ENCODE measurements around the gene MAPRE2. TPM values are rescaled to one million over a fixed set of nuclear protein-coding genes. Genes with fewer than 3 reads are reported as not detected.

Gene MAPRE2
- total and polyA plus RNA-seq, 8 donors, result 4.8 to 18.2 (median 10.6) TPM

GRCh38 chr18:35114305-35114704 lies 73.1 kb downstream of the MAPRE2 start:
- no peak for TF ChIP-seq CTCF (IDR thresholded peaks at IDR 0.05)
- DNase-seq, result no peak
- intact Hi-C loops (cut with DNase I), result no loop called here
- H3K27ac ChIP-seq, result no peak overlapping the region
- no peak for FAIRE-seq
- no peaks in the 10 kb centered on the region for H3K9me3 ChIP-seq
- no peak overlapping the region for H3K4me3 ChIP-seq
- no peak for ATAC-seq
- no peaks in the 10 kb centered on the region for H3K36me3 ChIP-seq
- 83 to 89% methylated on average over 3 of the region's 3 CpGs for WGBS, 2 donors
- no peaks in the 10 kb centered on the region for H3K27me3 ChIP-seq
- H3K4me1 ChIP-seq, result no peaks in the 10 kb centered on the region

- ATAC-seq (no peak), FAIRE-seq (no peak), DNase-seq (no peak)
- WGBS, 2 donors, result 94 to 95% methylated on average over 9 of the region's 9 CpGs
- intact Hi-C loops (cut with DNase I), result no loop called here
- Histone ChIP-seq H3K9me3 (no peaks in the 10 kb centered on the region), H3K27me3 (no peaks in the 10 kb centered on the region), H3K36me3 (no peaks in the 10 kb centered on the region), H3K4me3 (no peak overlapping the region), H3K27ac (peak overlapping the region in 1 of 4 donors; percentile 19), H3K4me1 (peaks cover 0 to 3% (median 0%) of the 10 kb centered on the region in 3 donors)
- TF ChIP-seq CTCF (IDR thresholded peaks at IDR 0.05), result no peak
These were observed 75.6 kb downstream of the MAPRE2 start for GRCh38 chr18:35116784-35117318.

GRCh38 chr18:35117372-35117771 lies 76.2 kb downstream of the MAPRE2 start:
- DNase-seq (no peak), FAIRE-seq (no peak), ATAC-seq (no peak)
- H3K4me1 ChIP-seq, result peaks cover 0 to 6% (median 0%) of the 10 kb centered on the region in 3 donors
- intact Hi-C loops (cut with DNase I), result no loop called here
- no peak overlapping the region for H3K4me3 ChIP-seq
- no peaks in the 10 kb centered on the region for H3K27me3 ChIP-seq
- H3K36me3 ChIP-seq, result no peaks in the 10 kb centered on the region
- TF ChIP-seq CTCF (IDR thresholded peaks at IDR 0.05), result no peak
- H3K27ac ChIP-seq, result peak overlapping the region in 1 of 4 donors; percentile 19
- 92 to 95% methylated on average over 6 of the region's 6 CpGs for WGBS, 2 donors
- no peaks in the 10 kb centered on the region for H3K9me3 ChIP-seq

DNA sequence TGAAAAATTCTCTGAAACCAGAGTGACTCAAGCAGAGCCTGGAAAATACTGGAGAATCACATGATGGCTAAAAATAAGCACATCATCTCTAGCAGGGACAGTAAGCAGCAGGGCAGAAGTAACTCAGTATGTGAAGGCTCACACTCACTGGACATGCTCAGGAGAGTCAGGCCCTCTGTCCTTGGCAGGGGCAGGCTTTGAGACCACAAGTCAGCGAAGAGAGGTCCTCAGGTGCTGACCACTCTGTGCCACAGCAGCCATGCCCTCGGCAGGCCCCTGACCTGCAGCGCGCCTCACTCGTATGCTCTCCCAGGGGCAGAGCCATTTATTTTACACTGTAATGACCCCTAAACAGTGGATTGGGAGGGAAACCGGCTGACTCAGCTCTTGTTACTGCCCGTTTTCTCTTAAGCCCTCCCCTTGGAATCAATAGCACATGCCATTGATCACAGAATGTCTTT lies 76.8 kb downstream of the MAPRE2 start:
- intact Hi-C loops (cut with DNase I), result no loop called here
- no peak overlapping the region for H3K4me3 ChIP-seq
- DNase-seq, result peak in 1 of 6 donors; percentile 17
- no peak for FAIRE-seq
- peak in 3 of 4 donors; percentile 83 to 90 (median 84) for ATAC-seq
- no peaks in the 10 kb centered on the region for H3K27me3 ChIP-seq
- H3K27ac ChIP-seq, result peak overlapping the region in 1 of 4 donors; percentile 44
- whole genome bisulfite sequencing, 2 donors, result 72 to 80% methylated on average over 7 of the region's 7 CpGs
- peaks cover 0 to 6% (median 0%) of the 10 kb centered on the region in 3 donors for H3K4me1 ChIP-seq
- H3K9me3 ChIP-seq, result no peaks in the 10 kb centered on the region
- TF ChIP-seq CTCF (IDR thresholded peaks at IDR 0.05), result no peak
- H3K36me3 ChIP-seq, result no peaks in the 10 kb centered on the region

- WGBS, 2 donors, result 65 to 75% methylated on average over 3 of the region's 3 CpGs
- ATAC-seq (peak in 3 of 4 donors; percentile 41 to 47 (median 46)), DNase-seq (no peak), FAIRE-seq (no peak)
- intact Hi-C loops (cut with DNase I), result no loop called here
- Histone ChIP-seq H3K4me3 (no peak overlapping the region), H3K27ac (peak overlapping the region in 1 of 4 donors; percentile 44), H3K36me3 (no peaks in the 10 kb centered on the region), H3K4me1 (peaks cover 0 to 6% (median 0%) of the 10 kb centered on the region in 3 donors), H3K27me3 (no peaks in the 10 kb centered on the region), H3K9me3 (no peaks in the 10 kb centered on the region)
- no peak for TF ChIP-seq CTCF (IDR thresholded peaks at IDR 0.05)
These were observed 77.4 kb downstream of the MAPRE2 start for GRCh38 chr18:35118641-35119040.
